Activated naive CD8-positive, alpha-beta T cell (primary cell): ENCODE data around the gene ZNF692.

Experiments
- H3K27ac Mint-ChIP-seq: one replicate; pipeline ENCODE4 v1.8.0; 2021; ENCODE audit warnings: mixed read lengths
- H3K27me3 Mint-ChIP-seq: one replicate; pipeline ENCODE4 v1.8.0; 2021; ENCODE audit warnings: mixed read lengths
- H3K36me3 Mint-ChIP-seq: one replicate; pipeline ENCODE4 v1.8.0; 2021; ENCODE audit warnings: mixed read lengths
- H3K4me1 Mint-ChIP-seq: one replicate; pipeline ENCODE4 v1.8.0; 2021; ENCODE audit warnings: low read depth, mixed read lengths
- H3K4me3 Mint-ChIP-seq: one replicate; pipeline ENCODE4 v1.8.0; 2021; ENCODE audit warnings: mild to moderate bottlenecking, mixed read lengths
- H3K9me3 Mint-ChIP-seq: one replicate; pipeline ENCODE4 v1.8.0; 2021; ENCODE audit warnings: low read depth, mixed read lengths

Gene ZNF692

GRCh38 chr1:248800459-248800858 is 58.4 kb downstream of the ZNF692 start:
- Mint-ChIP-seq H3K4me1 (peaks cover 9% of the 10 kb centered on the region), H3K4me3 (no peak overlapping the region), H3K27me3 (peaks cover 17% of the 10 kb centered on the region), H3K36me3 (peaks cover 3% of the 10 kb centered on the region), H3K27ac (no peak overlapping the region), H3K9me3 (no peaks in the 10 kb centered on the region)
